Nephron progenitor cell (in vitro differentiated cells): ENCODE measurements around the gene DIP2C.
A peak's percentile ranks its signal among the peaks of the same experiment; 100 is the strongest.

Experiments
- DNase-seq: peaks from one replicate; pipeline ENCODE4 v3.0.0; 2021
- H3K27ac Mint-ChIP-seq: 2 replicates; pipeline ENCODE4 v1.8.0; 2021; ENCODE audit warnings: mild to moderate bottlenecking, moderate library complexity, mixed read lengths
- H3K27me3 Mint-ChIP-seq: 2 replicates; pipeline ENCODE4 v1.8.0; 2021; ENCODE audit warnings: mild to moderate bottlenecking, low read depth, mixed read lengths; ENCODE audit not compliant: poor library complexity
- H3K36me3 Mint-ChIP-seq: 2 replicates; pipeline ENCODE4 v1.8.0; 2021; ENCODE audit warnings: low read depth, mixed read lengths
- H3K4me1 Mint-ChIP-seq: 2 replicates; pipeline ENCODE4 v1.8.0; 2021; ENCODE audit warnings: mixed read lengths
- H3K4me3 Mint-ChIP-seq: 2 replicates; pipeline ENCODE4 v1.8.0; 2021; ENCODE audit warnings: mild to moderate bottlenecking, moderate library complexity, mixed read lengths
- H3K9me3 Mint-ChIP-seq: 2 replicates; pipeline ENCODE4 v1.8.0; 2021; ENCODE audit warnings: mild to moderate bottlenecking, moderate library complexity, mixed read lengths
- CTCF ChIP-seq: fragments of 200-600 bp; sonication (generic); IDR thresholded peaks from 2 replicates; pipeline ENCODE4 v1.5.0; 2021; ENCODE audit warnings: antibody characterized with exemption

Gene DIP2C

GRCh38 chr10:251982-252582 lies 437.4 kb downstream of the DIP2C start:
- peaks cover 84% of the 10 kb centered on the region for H3K36me3 Mint-ChIP-seq
- H3K9me3 Mint-ChIP-seq: no peaks in the 10 kb centered on the region
- H3K4me3 Mint-ChIP-seq: no peak overlapping the region
- no peaks in the 10 kb centered on the region for H3K4me1 Mint-ChIP-seq
- no peak for TF ChIP-seq CTCF
- H3K27me3 Mint-ChIP-seq: no peaks in the 10 kb centered on the region
- no peak for DNase-seq
- H3K27ac Mint-ChIP-seq: no peak overlapping the region

GRCh38 chr10:248307-248706 lies 441.2 kb downstream of the DIP2C start:
- peak overlapping the region; percentile 30 for H3K27ac Mint-ChIP-seq
- no peaks in the 10 kb centered on the region for H3K27me3 Mint-ChIP-seq
- no peak overlapping the region for H3K4me3 Mint-ChIP-seq
- no peaks in the 10 kb centered on the region for H3K9me3 Mint-ChIP-seq
- TF ChIP-seq CTCF: no peak
- H3K36me3 Mint-ChIP-seq: peaks cover 68% of the 10 kb centered on the region
- H3K4me1 Mint-ChIP-seq: peaks cover 18% of the 10 kb centered on the region
- no peak for DNase-seq

- Mint-ChIP-seq H3K36me3 (peaks cover 71% of the 10 kb centered on the region), H3K27ac (no peak overlapping the region), H3K9me3 (no peaks in the 10 kb centered on the region), H3K4me1 (peaks cover 18% of the 10 kb centered on the region), H3K27me3 (no peaks in the 10 kb centered on the region), H3K4me3 (no peak overlapping the region)
- DNase-seq: no peak
- no peak for TF ChIP-seq CTCF
Observed at GRCh38 chr10:247480-247879, 442.0 kb downstream of the DIP2C start.

GRCh38 chr10:246431-246830 lies 443.0 kb downstream of the DIP2C start:
- TF ChIP-seq CTCF: no peak
- Mint-ChIP-seq H3K27ac (no peak overlapping the region), H3K4me3 (no peak overlapping the region), H3K36me3 (peaks cover 64% of the 10 kb centered on the region), H3K4me1 (peaks cover 18% of the 10 kb centered on the region), H3K27me3 (no peaks in the 10 kb centered on the region), H3K9me3 (no peaks in the 10 kb centered on the region)
- DNase-seq: no peak

GRCh38 chr10:244227-244626 lies 445.2 kb downstream of the DIP2C start:
- H3K36me3 Mint-ChIP-seq: peaks cover 54% of the 10 kb centered on the region
- no peak for TF ChIP-seq CTCF
- no peak for DNase-seq
- no peak overlapping the region for H3K4me3 Mint-ChIP-seq
- H3K4me1 Mint-ChIP-seq: peaks cover 18% of the 10 kb centered on the region
- H3K27ac Mint-ChIP-seq: peak overlapping the region; percentile 67
- no peaks in the 10 kb centered on the region for H3K27me3 Mint-ChIP-seq
- H3K9me3 Mint-ChIP-seq: no peaks in the 10 kb centered on the region

GRCh38 chr10:241966-242643 lies 447.4 kb downstream of the DIP2C start:
- DNase-seq: no peak
- H3K27ac Mint-ChIP-seq: no peak overlapping the region
- peaks cover 18% of the 10 kb centered on the region for H3K4me1 Mint-ChIP-seq
- TF ChIP-seq CTCF: no peak
- peaks cover 47% of the 10 kb centered on the region for H3K36me3 Mint-ChIP-seq
- H3K27me3 Mint-ChIP-seq: no peaks in the 10 kb centered on the region
- no peaks in the 10 kb centered on the region for H3K9me3 Mint-ChIP-seq
- no peak overlapping the region for H3K4me3 Mint-ChIP-seq
